T-cell (primary cell): ENCODE measurements around the gene LACTB. TPM values are rescaled to one million over a fixed set of nuclear protein-coding genes. Genes with fewer than 3 reads are reported as not detected.

Experiments used
- total RNA-seq, 35 experiments: library from RNA in 6 of 35; stranded (reverse) in 6 of 35; fragments of 120-200 nt in 1 of 35; gene quantifications; one replicate each; pipeline versions ENCODE4 v1.2.1 to v1.2.4 and lab custom pipeline; 2013 to 2026

LACTB gene
- total RNA-seq, 5 donors from 2014 or later (not counting 1 experiment from before 2014, with no cell fraction given) = 10.9 to 14.9 (median 12.2) TPM

Other genes starting within 250 kb of the LACTB start
- gene TPM1, start 79.1 kb upstream of the LACTB start, total RNA-seq = 10 to 100 TPM; 12.1 to 27.0 (median 23.3) TPM
- 100 to 1,000 TPM in 3 of 5 donors, 10 to 100 TPM in 2; 48.3 to 123 (median 106) TPM for gene RPS27L, start 35.6 kb downstream of the LACTB start, total RNA-seq
- 10 to 100 TPM; 52.2 to 66.7 (median 55.7) TPM for gene RAB8B, start 67.7 kb downstream of the LACTB start, total RNA-seq
- 10 to 100 TPM; 17.0 to 27.4 (median 20.9) TPM for gene APH1B, start 155.7 kb downstream of the LACTB start, total RNA-seq